Loucy (cell line): ENCODE results near the gene IFNG.

Experiments
- H2AFZ ChIP-seq: fragments of 200-600 bp; sonication (generic); 2 replicates; pipeline ENCODE4 v1.6.0; 2016; ENCODE audit warnings: antibody characterized with exemption, mild to moderate bottlenecking, low read length, moderate library complexity
- H3F3A ChIP-seq: fragments of 200-600 bp; 2 replicates; pipeline ENCODE4 v1.6.0; 2016; ENCODE audit warnings: antibody characterized with exemption, low read depth, mild to moderate bottlenecking
- H3K27me3 ChIP-seq: fragments of 200-600 bp; sonication (generic); 2 replicates; pipeline ENCODE4 v1.6.1; 2014; ENCODE audit warnings: low read length, mild to moderate bottlenecking; ENCODE audit not compliant: insufficient read depth, poor library complexity, severe bottlenecking
- H3K36me3 ChIP-seq: fragments of 200-600 bp; sonication (generic); 2 replicates; pipeline ENCODE4 v1.6.1; 2016; ENCODE audit warnings: low read length; ENCODE audit not compliant: insufficient read depth
- H3K4me1 ChIP-seq: fragments of 200-600 bp; sonication (generic); 2 replicates; pipeline ENCODE4 v1.5.1; 2014; ENCODE audit warnings: low read length, mild to moderate bottlenecking; ENCODE audit not compliant: insufficient read depth, poor library complexity, severe bottlenecking
- H3K4me2 ChIP-seq: fragments of 200-600 bp; sonication (generic); 2 replicates; pipeline ENCODE4 v1.6.0; 2014; ENCODE audit warnings: antibody characterized with exemption, low read length, low read depth, mild to moderate bottlenecking; ENCODE audit not compliant: poor library complexity, severe bottlenecking
- H3K4me3 ChIP-seq: fragments of 200-600 bp; sonication (generic); 2 replicates; pipeline ENCODE4 v1.5.1; 2014; ENCODE audit warnings: low read length, mild to moderate bottlenecking, mixed read lengths; ENCODE audit not compliant: poor library complexity, severe bottlenecking
- H3K79me2 ChIP-seq: fragments of 200-600 bp; sonication (generic); 2 replicates; pipeline ENCODE4 v1.6.1; 2014; ENCODE audit warnings: low read length; ENCODE audit not compliant: insufficient read depth
- H3K9ac ChIP-seq: fragments of 200-600 bp; sonication (generic); 2 replicates; pipeline ENCODE4 v1.6.0; 2014; ENCODE audit warnings: mild to moderate bottlenecking, low read depth, low read length, moderate library complexity; ENCODE audit not compliant: poor library complexity, severe bottlenecking
- H3K9me2 ChIP-seq: fragments of 200-600 bp; sonication (generic); replicated peaks from 2 replicates; pipeline ENCODE4 v1.6.1; 2016; ENCODE audit warnings: low read depth, low read length, mixed read lengths
- H3K9me3 ChIP-seq: fragments of 200-600 bp; sonication (generic); 2 replicates; pipeline ENCODE4 v1.6.1; 2014; ENCODE audit warnings: mild to moderate bottlenecking, antibody characterized with exemption, low read length, low read depth; ENCODE audit not compliant: insufficient read depth
- H4K20me1 ChIP-seq: fragments of 200-600 bp; sonication (generic); 2 replicates; pipeline ENCODE4 v1.6.0; 2014; ENCODE audit warnings: antibody characterized with exemption, low read length, mild to moderate bottlenecking; ENCODE audit not compliant: insufficient read depth, poor library complexity, severe bottlenecking
- EZH2phosphoT487 ChIP-seq: fragments of 200-600 bp; IDR thresholded peaks from 2 replicates; pipeline ENCODE4 v1.6.1; 2018; ENCODE audit warnings: antibody characterized with exemption, mild to moderate bottlenecking, moderate library complexity, borderline replicate concordance
- TF ChIP-seq, protein P1 (sequence below): fragments of 200-600 bp; sonication (generic); conservative IDR thresholded peaks from 2 replicates; pipeline ENCODE4 v1.5.1; 2014; ENCODE audit warnings: mild to moderate bottlenecking, antibody characterized with exemption, low read length

The IFNG gene

DNA sequence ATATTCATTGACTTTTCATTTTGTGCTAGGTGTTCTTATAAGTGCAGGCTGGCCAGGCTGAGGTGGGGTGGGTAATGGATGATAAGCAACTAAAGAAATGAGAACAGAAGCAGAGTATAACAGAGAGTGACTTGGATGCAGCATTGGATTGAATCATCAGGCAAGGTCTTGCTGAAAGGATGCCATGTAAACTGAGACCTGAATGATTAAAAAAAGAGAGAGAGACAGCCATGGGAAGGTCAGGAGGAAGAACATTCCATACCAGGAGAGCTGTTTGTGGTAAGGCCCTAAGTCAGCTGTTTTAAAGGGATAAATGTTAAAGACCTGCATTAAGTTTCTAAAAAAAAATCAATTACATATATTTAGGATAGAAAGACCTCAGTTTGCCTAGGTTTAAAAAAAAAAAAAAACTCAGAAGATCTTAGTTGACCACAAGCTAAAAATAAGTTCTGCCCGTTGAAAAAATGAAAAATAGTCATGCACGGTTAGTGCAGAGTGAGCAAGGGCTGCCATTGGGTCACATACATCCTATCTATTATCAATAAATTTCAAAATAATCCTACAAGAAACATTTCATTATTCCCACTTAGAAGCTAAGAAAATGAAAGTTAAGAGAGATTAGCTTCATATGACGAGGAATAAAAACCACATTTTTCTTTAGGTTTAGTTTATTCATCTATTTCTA, 37.2 kb downstream of the IFNG start:
- no peak overlapping the region for H2AFZ ChIP-seq
- H3K36me3 ChIP-seq, result no peaks in the 10 kb centered on the region
- no peak overlapping the region for H3K4me3 ChIP-seq
- H3F3A ChIP-seq, result no peaks in the 10 kb centered on the region
- no peak overlapping the region for H3K9ac ChIP-seq
- TF ChIP-seq EZH2phosphoT487, result no peak
- TF ChIP-seq, protein P1, sequence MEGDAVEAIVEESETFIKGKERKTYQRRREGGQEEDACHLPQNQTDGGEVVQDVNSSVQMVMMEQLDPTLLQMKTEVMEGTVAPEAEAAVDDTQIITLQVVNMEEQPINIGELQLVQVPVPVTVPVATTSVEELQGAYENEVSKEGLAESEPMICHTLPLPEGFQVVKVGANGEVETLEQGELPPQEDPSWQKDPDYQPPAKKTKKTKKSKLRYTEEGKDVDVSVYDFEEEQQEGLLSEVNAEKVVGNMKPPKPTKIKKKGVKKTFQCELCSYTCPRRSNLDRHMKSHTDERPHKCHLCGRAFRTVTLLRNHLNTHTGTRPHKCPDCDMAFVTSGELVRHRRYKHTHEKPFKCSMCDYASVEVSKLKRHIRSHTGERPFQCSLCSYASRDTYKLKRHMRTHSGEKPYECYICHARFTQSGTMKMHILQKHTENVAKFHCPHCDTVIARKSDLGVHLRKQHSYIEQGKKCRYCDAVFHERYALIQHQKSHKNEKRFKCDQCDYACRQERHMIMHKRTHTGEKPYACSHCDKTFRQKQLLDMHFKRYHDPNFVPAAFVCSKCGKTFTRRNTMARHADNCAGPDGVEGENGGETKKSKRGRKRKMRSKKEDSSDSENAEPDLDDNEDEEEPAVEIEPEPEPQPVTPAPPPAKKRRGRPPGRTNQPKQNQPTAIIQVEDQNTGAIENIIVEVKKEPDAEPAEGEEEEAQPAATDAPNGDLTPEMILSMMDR, result no peak
- no peaks in the 10 kb centered on the region for H3K9me3 ChIP-seq
- no peaks in the 10 kb centered on the region for H3K27me3 ChIP-seq
- no peak overlapping the region for H3K4me2 ChIP-seq
- H3K79me2 ChIP-seq, result no peaks in the 10 kb centered on the region
- H3K9me2 ChIP-seq, result no peaks in the 10 kb centered on the region
- peaks cover 31% of the 10 kb centered on the region for H3K4me1 ChIP-seq
- H4K20me1 ChIP-seq, result no peaks in the 10 kb centered on the region

DNA sequence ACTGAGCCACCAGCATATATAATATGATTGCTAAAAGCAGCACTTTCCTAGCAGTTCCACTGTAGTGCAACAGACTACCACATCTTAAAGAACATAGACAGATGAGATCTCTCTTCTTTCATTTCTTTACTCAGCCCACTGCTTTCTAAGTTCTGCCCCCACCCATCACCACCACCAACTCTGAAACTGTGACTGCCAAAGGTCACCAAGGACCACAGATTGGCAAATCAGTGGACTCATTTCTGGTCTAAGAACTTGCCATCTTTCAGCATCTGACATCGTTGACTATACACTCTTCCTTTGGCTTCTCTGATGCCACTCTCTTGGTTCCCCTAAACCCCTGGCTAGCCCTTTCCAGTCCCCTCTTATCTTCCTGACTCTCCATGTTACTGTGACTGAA, 38.4 kb downstream of the IFNG start:
- no peaks in the 10 kb centered on the region for H3F3A ChIP-seq
- TF ChIP-seq, protein P1, result no peak
- no peak for TF ChIP-seq EZH2phosphoT487
- no peak overlapping the region for H3K4me2 ChIP-seq
- H3K4me1 ChIP-seq, result peaks cover 31% of the 10 kb centered on the region
- no peaks in the 10 kb centered on the region for H3K79me2 ChIP-seq
- no peaks in the 10 kb centered on the region for H4K20me1 ChIP-seq
- H3K4me3 ChIP-seq, result no peak overlapping the region
- no peak overlapping the region for H2AFZ ChIP-seq
- H3K9me2 ChIP-seq, result no peaks in the 10 kb centered on the region
- no peaks in the 10 kb centered on the region for H3K27me3 ChIP-seq
- H3K36me3 ChIP-seq, result no peaks in the 10 kb centered on the region
- no peaks in the 10 kb centered on the region for H3K9me3 ChIP-seq
- H3K9ac ChIP-seq, result no peak overlapping the region

DNA sequence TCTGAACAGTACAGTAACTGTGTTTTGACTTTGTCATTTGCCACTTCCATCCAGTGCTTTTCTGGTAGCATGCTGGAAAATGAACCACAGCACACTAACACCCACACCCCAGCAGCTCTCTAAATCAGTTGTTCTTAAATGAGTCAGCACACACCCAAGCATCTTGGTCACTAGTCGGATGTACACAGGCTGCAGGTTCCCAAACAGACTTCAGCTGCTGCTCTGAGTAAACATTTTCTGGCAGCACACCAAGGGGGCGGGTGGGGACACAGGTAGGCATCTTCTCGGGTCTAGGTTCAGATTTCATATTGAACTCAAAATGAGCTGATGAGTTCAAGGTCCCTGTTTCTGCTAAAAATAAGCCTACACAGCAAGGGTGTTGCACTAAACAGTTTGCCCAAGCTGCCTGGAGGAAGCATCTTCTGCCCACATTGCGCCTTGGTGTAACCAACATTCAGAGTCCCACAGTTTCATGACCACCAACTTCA, 39.8 kb downstream of the IFNG start:
- Histone ChIP-seq H3K27me3 (no peaks in the 10 kb centered on the region), H3K9me3 (no peaks in the 10 kb centered on the region), H3K4me1 (peaks cover 31% of the 10 kb centered on the region), H3K9me2 (no peaks in the 10 kb centered on the region), H3K79me2 (no peaks in the 10 kb centered on the region), H3K4me2 (no peak overlapping the region), H3K9ac (no peak overlapping the region), H4K20me1 (no peaks in the 10 kb centered on the region), H3K36me3 (no peaks in the 10 kb centered on the region), H3K4me3 (no peak overlapping the region), H3F3A (no peaks in the 10 kb centered on the region), H2AFZ (no peak overlapping the region)
- TF ChIP-seq, protein P1, result no peak
- no peak for TF ChIP-seq EZH2phosphoT487
